ENCODE data around the gene GARS1.

DNA sequence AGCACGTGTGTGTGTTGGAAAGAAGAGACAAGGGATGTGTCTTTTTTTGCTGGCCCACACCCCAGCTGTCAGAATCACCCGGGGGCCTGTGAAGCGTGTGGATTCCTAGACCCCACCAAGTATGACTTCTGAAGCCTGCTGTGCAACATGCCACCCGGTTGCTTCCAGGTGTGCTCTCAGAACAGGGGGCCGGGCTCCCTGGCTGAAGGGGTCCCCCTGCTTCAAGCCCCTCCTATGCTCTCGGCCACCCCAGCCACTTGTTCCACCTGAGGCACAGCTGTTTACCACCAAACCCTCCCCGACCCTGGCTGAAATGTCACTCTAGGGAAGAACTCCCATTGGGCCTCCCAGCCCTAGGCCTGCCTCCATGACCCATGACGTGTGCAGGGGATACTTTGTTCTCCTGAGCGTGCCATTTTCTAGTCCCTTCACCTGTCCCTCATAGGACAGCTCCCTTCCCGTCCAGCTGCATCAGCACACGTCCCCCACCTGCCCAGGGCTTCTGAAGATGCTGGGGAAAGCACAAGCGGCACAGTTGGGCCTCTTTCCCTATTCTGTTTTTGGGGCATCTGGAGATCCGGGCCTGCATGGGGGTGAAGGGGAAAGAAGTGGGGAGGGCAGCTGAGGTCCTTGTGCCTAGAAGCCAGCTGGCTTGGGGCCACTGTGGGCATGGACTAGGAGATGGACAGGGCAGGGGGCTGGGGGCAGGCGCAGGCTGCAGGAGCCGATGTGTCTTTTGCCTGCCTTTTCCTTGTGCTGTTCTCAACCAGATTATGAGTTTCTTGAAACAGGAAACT, 54.3 kb downstream of the GARS1 start:
- TF ChIP-seq CTCF (IDR thresholded peaks at IDR 0.05): no peak
- TF ChIP-seq POLR2A (IDR thresholded peaks at IDR 0.05): no peak
